GM06990 (cell line): ENCODE data around the gene PATJ.

Experiments
- DNase-seq: peaks from one replicate; pipeline ENCODE4 v3.0.0-alpha.2; 2011; ENCODE audit not compliant: insufficient read length; ENCODE audit errors: extremely low read depth
- H3K27me3 ChIP-seq: replicated peaks from 2 replicates; pipeline ENCODE4 v1.6.0; 2011; ENCODE audit warnings: low read length; ENCODE audit not compliant: control insufficient read depth, insufficient read depth
- H3K36me3 ChIP-seq: 2 replicates; pipeline ENCODE4 v1.5.1; 2011; ENCODE audit warnings: low read length; ENCODE audit not compliant: control insufficient read depth, insufficient read depth
- H3K4me3 ChIP-seq: replicated peaks from 2 replicates; pipeline ENCODE4 v1.5.1; 2011; ENCODE audit warnings: low read depth, mild to moderate bottlenecking, control low read depth, low read length
- TF ChIP-seq, protein P1 (sequence below): IDR thresholded peaks from 2 replicates; pipeline ENCODE4 v1.5.1; 2011; ENCODE audit warnings: low read length, control low read depth, mild to moderate bottlenecking, inconsistent platforms; ENCODE audit not compliant: insufficient read depth, poor library complexity, severe bottlenecking

The PATJ gene

DNA sequence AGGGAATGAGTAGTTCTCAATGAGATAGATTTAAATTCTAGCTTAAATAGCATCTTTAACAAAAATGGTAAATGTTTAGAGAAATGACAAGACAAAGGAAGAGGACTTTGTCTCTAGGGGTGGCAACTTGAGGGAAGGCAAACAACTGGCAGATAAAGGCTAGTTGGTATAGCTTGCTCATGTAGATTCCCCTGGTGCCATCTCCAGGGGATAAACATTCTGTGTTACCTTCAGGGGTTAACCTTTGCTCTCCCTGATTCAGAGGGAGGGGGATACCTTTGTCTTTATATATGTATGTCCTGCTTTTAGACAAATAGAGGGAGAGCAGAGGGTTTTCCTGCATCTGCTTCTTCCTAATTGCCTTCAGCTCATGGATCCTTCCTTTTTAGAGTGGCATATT lies 298.7 kb downstream of the PATJ start:
- Histone ChIP-seq H3K27me3 (no peaks in the 10 kb centered on the region), H3K36me3 (no peaks in the 10 kb centered on the region), H3K4me3 (no peak overlapping the region)
- TF ChIP-seq, protein P1, sequence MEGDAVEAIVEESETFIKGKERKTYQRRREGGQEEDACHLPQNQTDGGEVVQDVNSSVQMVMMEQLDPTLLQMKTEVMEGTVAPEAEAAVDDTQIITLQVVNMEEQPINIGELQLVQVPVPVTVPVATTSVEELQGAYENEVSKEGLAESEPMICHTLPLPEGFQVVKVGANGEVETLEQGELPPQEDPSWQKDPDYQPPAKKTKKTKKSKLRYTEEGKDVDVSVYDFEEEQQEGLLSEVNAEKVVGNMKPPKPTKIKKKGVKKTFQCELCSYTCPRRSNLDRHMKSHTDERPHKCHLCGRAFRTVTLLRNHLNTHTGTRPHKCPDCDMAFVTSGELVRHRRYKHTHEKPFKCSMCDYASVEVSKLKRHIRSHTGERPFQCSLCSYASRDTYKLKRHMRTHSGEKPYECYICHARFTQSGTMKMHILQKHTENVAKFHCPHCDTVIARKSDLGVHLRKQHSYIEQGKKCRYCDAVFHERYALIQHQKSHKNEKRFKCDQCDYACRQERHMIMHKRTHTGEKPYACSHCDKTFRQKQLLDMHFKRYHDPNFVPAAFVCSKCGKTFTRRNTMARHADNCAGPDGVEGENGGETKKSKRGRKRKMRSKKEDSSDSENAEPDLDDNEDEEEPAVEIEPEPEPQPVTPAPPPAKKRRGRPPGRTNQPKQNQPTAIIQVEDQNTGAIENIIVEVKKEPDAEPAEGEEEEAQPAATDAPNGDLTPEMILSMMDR, result no peak
- DNase-seq, result no peak

DNA sequence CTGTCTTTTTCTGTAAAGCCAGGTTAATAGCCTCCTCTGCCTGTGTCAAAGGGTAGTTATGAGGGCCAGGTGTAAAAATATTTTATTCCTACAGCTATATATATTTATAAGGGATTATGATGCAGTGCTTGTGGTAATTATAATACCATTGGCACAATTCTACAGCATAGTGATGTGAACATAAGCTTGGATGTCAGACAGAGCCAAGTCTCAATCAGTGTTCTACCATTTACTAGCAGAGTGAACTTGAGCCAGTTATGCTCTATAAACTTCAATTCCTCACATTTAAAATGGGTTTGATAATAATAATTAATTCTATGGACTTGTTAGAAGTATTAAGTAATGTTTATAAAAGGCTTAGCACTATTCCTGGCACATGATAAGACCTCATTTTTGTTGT lies 300.9 kb downstream of the PATJ start:
- Histone ChIP-seq H3K36me3 (no peaks in the 10 kb centered on the region), H3K4me3 (no peak overlapping the region), H3K27me3 (no peaks in the 10 kb centered on the region)
- no peak for DNase-seq
- TF ChIP-seq, protein P1, result no peak

DNA sequence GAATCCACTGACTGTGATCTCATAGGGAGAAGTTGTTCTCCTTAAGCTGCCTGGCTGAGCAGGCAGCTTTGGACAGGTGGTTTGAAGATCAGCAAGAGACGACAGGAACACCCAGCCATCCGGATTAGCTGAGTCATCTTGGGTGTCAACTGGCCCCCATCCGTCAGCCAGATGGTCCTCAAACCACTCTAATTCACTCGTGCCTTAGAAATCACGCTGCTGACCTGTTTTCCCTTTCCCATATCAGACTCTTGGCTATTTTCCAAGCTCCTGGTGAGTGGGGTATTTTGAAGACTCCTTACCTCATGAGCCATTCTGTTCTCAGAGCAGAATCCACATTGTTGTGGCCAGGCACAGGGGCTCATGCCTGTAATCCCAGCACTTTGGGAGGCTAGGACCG lies 303.3 kb downstream of the PATJ start:
- Histone ChIP-seq H3K27me3 (no peaks in the 10 kb centered on the region), H3K4me3 (no peak overlapping the region), H3K36me3 (no peaks in the 10 kb centered on the region)
- DNase-seq, result no peak
- TF ChIP-seq, protein P1, result no peak

DNA sequence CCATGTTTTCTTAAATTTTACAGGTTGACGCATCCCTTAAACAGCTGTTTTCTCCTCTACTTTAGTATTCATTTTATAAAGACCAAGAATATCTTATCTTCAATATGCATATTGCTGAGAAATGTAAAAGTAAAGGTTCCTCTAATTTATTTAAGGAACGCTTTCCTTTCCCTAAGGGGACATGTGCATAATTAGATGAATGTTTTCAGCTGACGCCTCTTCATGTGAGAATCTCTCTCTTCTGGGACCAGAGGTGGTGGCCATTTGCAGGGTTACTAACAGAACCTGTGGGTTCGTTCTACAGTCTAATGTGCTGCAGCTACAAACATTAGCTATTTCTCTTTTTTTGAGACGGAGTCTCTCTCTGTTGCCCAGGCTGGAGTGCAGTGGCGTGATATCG lies 304.6 kb downstream of the PATJ start:
- Histone ChIP-seq H3K27me3 (no peaks in the 10 kb centered on the region), H3K4me3 (no peak overlapping the region), H3K36me3 (no peaks in the 10 kb centered on the region)
- no peak for DNase-seq
- TF ChIP-seq, protein P1, result no peak

DNA sequence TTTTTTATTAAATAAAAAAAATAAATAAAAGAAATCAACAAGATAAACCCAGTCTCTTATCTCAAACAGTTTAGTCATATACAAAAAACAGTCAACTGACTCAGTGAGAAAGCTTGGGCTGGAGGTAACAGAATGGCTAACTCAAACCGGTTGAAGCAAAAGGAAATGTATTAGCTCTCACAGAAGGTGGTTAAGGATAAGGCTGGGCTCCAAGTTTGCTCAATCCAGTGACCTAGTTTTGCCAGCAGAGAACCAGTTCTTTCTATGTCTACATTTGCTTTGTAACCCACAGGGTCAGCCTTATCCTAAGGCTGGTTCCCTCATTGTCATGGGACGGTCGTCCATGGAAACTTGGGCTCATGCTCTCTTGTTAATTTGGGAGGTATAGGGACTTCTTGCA lies 307.9 kb downstream of the PATJ start:
- H3K27me3 ChIP-seq, result no peaks in the 10 kb centered on the region
- H3K36me3 ChIP-seq, result no peaks in the 10 kb centered on the region
- no peak overlapping the region for H3K4me3 ChIP-seq
- no peak for DNase-seq
- TF ChIP-seq, protein P1, result no peak

DNA sequence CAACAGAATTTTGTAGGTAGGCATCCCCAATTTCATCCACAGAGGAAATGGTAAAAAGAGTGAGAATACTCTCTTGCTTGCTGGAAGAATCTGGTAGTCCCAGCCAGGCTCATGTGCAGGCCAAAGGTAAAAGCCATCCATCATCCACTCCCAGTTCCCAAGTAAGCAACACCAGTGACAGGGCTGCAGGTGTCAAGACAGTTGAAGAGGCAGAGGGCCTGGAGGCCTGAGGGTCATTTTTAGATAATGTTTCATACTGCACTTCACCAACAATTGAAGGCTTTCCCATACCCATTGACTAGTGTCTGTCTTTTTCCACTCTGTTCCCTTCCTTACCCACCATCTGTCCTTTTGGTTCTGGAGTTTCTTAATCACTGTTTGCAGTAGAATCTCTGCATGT lies 310.7 kb downstream of the PATJ start:
- Histone ChIP-seq H3K36me3 (no peaks in the 10 kb centered on the region), H3K27me3 (no peaks in the 10 kb centered on the region), H3K4me3 (no peak overlapping the region)
- TF ChIP-seq, protein P1, result no peak
- DNase-seq, result no peak
